A549 treated with DMSO at 1 μM for 4 hours (cell line): Measurements from ENCODE around the gene ABHD3. TPM values are rescaled to one million over a fixed set of nuclear protein-coding genes. Genes with fewer than 3 reads are reported as not detected.

Experiments used
- total RNA-seq: library from RNA; stranded (reverse); fragments of 200-300 nt; extraction: Qiagen RNA extraction; gene quantifications from 5 replicates; pipeline ENCODE4 v1.2.3, GENCODE V29; 2022; ENCODE audit warnings: low read depth

ABHD3 gene
- total RNA-seq = 22.7 to 27.7 TPM (median 24.2 TPM) in 5 replicates

DNA sequence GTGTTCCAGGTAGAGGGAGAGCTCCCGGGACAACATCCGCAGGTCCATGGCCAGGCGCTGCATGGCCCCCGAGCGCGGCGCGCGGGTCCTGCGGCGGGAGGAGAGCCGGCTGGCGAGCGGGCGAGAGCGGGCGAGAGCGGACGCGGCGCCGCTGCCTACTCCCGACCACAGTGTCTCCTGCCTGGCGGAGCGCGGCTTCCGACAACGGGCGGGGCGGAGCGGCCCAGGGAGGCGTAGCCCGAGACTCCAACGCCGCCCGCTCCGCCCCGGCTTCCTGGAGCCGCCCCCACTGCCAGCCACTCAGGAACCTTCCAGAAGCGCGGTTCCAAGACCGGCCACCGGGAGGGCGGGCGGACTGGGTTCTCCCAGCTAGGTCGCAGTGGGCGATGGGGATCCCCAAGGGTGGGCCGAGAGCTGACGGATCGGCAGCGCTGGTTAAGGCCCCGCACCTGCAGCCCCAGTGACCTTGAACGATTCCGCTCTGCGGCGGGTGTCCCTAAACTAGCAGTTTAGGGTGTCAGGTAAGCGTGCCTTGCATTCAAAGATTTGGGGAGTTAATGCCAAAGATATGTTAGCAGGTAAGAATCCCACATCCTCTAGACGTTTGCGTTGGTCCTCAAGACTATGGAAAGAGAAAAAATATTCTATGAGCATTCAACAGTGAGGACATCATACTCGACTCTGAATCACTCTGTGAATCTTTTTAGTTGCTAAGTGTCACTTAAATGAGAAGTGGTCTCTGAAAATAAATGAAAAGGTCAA is at the start of gene ABHD3:
Gene ABHD3 (minus strand): TSS at position 172 of the 762 bp plus-strand sequence. CDS start 109 bp downstream, at position 63.

DNA sequence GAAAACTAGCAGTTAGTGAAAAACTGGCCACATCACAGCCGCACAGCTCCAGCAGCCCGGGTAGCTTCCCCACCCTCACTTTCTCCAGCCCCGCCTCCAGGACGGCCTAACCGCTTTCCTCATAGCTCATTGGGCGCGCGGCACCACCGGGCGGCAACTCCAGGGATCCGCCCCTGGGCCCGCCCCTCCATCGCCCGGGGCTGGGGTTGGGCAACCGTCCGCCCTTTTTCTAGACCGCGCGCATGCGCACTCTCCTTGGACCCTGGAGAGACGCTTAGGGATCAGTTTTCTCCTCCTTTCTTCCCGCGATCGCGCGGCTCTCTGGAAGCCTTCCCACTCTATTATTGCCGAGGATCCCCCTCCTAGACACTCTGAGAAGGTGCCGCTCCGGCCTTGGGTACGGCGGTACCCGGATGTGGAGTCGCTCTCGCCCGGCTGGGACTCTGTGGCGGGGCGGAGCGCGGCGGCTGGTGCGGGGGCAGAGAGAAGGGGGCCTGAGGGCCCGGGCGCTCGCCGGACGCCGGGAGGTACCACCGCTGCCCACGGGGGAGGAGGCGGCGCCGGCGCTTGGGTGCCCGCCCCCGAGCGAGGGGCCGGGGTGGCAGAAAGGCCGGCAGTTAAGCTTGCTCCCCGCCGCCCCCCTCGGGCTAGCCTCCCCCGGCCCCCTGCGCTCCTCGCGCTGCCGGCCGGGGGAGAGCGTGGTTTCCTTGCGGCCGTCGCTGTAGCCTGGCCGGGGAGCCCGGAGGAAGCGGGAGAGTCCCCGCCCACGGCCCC is 36.2 kb upstream of the ABHD3 start, which contains the start of gene MIB1:
Gene MIB1 (plus strand): TSS at position 255 of the 774 bp plus-strand sequence. CDS start 792 bp downstream, outside the sequence.

GRCh38 chr18:21612125-21613039 is 92.2 kb downstream of the ABHD3 start, which contains the start of gene SNRPD1:
Gene SNRPD1 (plus strand): TSS chr18:21612314. CDS start chr18:21612430, 116 bp downstream.

Other genes with a start within 250 kb of the ABHD3 start
- gene ESCO1, start 104.1 kb downstream of the ABHD3 start, total RNA-seq = 8.9 to 11.2 TPM (median 10.3 TPM) in 5 replicates
- gene SNRPD1, start 92.5 kb downstream of the ABHD3 start, total RNA-seq = 168 to 178 TPM (median 173 TPM) in 5 replicates
- 6.9 to 12.6 TPM (median 11.3 TPM) in 5 replicates for gene MIB1, start 36.0 kb upstream of the ABHD3 start, total RNA-seq